ENCODE data around the gene RXFP2.

- TF ChIP-seq CTCF (IDR thresholded peaks at IDR 0.05): no peak
- TF ChIP-seq EZH2phosphoT487 (IDR thresholded peaks at IDR 0.05): no peak
Measured at GRCh38 chr13:31851216-31851615, 111.9 kb downstream of the RXFP2 start.
